AG04449 (cell line): Measurements from ENCODE around the gene PTPN18.
"Not testable (repeated sequence)": the region's sequence is repeated elsewhere in the genome, so short reads cannot be mapped to it uniquely, and the experiment has no call there.

ENCODE experiments used
- CTCF ChIA-PET: fragments of 350-600 bp; formaldehyde crosslinking; extraction: SDS; loops from one replicate; lab custom pipeline; 2021; ENCODE audit warnings: antibody characterized with exemption; lab: Yijun Ruan, JAX
- POLR2A ChIA-PET: fragments of 400-600, 350-600 bp; formaldehyde crosslinking; extraction: SDS; loops from one replicate; lab custom pipeline; 2020; ENCODE audit warnings: antibody characterized with exemption, inconsistent platforms; lab: Yijun Ruan, JAX
- DNase-seq: peaks from one replicate; pipeline ENCODE4 v3.0.0-alpha.2; 2010; ENCODE audit warnings: low read depth, low spot score
- H3K4me3 ChIP-seq: 2 replicates; pipeline ENCODE4 v1.5.1; 2011; ENCODE audit warnings: low read depth, mild to moderate bottlenecking, control low read depth, low read length
- CTCF ChIP-seq: IDR thresholded peaks from one replicate; pipeline ENCODE4 v1.5.1; 2011; ENCODE audit warnings: mild to moderate bottlenecking, moderate library complexity, low read length, control low read depth, inconsistent platforms; ENCODE audit not compliant: insufficient read depth; ENCODE audit errors: missing control alignments

The PTPN18 gene

GRCh38 chr2:130391872-130392670 lies 36.2 kb downstream of the PTPN18 start:
- POLR2A ChIA-PET: no interaction called here
- DNase-seq: no peak

GRCh38 chr2:130393318-130393910 lies 37.6 kb downstream of the PTPN18 start:
- no peak overlapping the region for H3K4me3 ChIP-seq
- POLR2A ChIA-PET: interaction anchor here (0.7 kb wide), 1 partner anchor 9 kb away, joined by 3 read pairs; no protein-coding TSS in a partner anchor
- no peak for DNase-seq
- CTCF ChIA-PET: interaction anchor here (6.9 kb wide), 1 partner anchor 20 kb away, joined by 37 read pairs; no protein-coding TSS in a partner anchor
- no peak for TF ChIP-seq CTCF

More at GRCh38 chr2:130391872-130392670, 36.2 kb downstream of the PTPN18 start:
- CTCF ChIA-PET: interaction anchor here (6.9 kb wide), 1 partner anchor 19 kb away, joined by 37 read pairs; no protein-coding TSS in a partner anchor
- peak overlapping the region; percentile 72 for H3K4me3 ChIP-seq
- peak; percentile 18 for TF ChIP-seq CTCF

DNA sequence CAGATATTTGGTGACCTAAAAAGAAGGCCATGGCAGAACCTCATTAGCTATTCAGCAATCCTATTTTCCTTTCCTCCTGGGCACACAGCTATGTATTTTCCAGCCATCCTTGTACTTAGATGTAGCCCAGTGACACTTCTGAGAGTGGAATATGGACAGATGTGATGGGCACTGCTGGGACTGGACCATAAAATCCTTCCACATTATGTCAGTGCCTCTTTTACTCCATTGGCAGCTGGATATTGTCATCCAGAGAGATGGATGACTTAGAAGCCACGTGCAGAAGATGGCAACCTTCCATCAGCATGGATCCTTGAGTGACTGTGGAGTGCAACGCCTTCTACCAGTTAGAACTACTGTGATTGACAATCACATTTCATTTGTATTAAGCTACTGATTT lies 50.4 kb downstream of the PTPN18 start:
- H3K4me3 ChIP-seq, DNase-seq, POLR2A ChIA-PET, CTCF ChIA-PET: not testable (repeated sequence)

DNA sequence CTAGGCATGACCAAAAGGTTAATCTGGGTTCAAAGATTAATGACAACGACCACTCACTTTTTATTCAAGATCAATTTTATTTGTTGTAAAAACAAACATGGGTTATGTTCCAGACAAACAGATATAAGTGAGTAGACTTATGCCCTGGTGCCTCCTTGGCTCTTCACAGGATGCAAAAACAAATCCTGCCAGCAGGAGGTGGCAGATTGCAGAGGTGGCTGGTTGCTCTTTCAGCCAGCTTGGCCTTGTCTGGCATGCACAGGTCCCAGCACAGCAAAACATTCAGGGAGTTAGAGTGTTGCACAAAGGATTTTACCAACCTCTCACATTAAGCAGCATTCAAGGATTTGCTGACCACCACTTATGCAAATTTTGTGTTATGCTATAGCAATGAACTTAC lies 60.8 kb downstream of the PTPN18 start:
- POLR2A ChIA-PET, CTCF ChIA-PET, H3K4me3 ChIP-seq, DNase-seq: not testable (repeated sequence)

DNA sequence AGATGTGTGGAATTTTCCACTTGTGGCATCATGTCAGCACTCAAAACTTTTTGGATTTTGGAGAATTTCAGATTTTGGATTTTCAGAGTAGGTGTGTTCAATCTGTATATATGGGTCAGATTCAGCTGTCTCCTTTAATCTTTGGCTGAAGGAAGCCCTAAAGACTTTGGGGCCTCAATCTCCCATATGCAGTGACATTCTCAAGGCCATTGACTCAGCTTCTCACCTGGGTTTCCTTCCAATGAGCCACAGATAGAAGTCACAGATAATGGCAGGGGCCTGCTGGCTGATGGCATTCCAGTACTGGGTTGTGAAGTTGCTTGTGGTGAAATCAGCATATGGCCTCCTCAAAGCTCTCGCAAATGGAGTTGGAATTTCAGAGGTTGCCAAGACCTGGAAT lies 63.0 kb downstream of the PTPN18 start:
- H3K4me3 ChIP-seq, CTCF ChIA-PET, POLR2A ChIA-PET, DNase-seq: not testable (repeated sequence)
